HG02981 (cell line): ENCODE results near the gene CARD10.
"Not testable (repeated sequence)": the region's sequence is repeated elsewhere in the genome, so short reads cannot be mapped to it uniquely, and the experiment has no call there.

Experiments used
- ATAC-seq: cut with Tn5 transposase; IDR thresholded peaks from one replicate; pipeline ENCODE4 v1.9.1; 2021; ENCODE audit warnings: mild to moderate bottlenecking, moderate library complexity; ENCODE audit not compliant: unreplicated experiment

Gene CARD10

DNA sequence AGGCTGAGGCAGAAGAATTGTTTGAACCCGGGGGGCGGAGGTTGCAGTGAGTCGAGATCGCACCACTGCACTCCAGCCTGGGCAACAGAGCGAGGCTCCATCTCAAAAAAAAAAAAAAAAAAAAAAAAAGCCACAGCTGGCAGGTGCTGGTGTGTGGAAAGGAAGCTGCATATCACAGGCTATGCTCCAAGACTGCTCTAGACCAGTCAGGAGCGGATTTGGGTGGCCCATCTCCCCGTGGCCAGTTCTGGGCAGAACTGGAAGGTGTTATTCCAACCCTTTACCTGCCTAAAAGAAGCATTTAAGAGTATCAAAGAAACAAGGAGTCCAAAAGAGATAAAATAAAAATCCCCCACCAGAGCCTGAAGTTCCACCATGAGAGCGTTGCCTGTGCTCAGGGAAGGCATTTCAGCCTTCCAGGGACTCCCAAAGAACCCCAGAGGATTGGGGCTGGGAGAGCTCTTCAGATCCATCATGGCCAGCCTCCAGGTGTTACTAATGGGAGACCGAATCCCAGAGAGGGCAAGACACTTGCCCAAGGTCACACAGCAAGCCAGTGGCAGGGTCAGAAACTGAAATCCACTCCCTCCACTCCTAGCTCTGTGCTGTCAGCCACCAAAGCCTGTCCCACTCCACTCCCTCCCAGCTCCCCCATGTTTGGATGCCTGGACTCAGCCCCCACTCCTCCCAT, 47.3 kb downstream of the CARD10 start:
- ATAC-seq: no peak

DNA sequence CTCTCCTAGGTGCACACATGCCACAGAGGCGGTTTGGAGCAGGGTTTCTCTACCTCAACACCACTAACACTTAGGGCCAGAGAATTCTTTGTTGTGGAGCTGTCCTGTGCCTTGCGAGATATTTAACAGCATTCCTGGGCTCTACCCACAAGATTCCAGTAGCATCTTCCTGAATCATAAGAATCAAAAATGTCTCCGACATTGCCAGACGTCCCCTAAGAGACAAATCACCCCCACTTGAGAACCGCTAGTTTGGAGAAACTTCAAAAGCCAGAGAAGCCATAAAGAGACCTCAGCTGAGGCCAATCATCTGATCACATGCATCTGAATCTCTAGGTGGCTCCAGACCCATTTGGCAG, 49.1 kb downstream of the CARD10 start:
- ATAC-seq: no peak

DNA sequence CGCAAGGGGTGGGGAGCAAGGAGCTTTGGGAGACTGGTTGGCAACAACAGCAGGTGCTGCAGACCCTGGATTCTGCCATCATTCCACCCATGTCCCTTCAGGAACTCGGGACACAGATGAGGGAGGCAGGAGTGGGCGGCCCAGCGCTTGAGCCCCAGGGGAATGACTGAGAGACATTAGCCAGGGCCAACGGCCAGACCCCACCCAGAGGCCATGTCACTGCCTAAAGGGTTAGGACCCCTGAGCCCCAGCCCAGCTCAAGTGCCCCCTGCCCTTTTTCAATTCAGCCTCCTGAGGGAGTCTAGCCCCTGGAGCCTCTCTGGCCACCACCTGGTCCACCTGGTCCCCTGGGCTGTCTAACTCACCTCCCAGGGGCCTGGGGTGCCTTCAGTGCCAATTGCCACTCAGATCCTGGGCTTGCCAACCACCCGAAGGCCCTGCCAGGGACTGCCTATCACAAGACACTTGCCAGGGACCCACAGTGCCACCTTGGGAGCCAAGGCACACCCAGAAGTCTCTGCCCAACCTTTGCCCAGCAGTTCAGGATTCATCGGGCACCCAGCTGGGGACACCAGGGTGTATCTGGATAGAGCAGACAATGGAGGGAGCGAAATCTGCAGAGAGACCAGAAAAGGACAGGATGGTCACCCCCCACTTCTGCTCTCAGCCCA, 49.7 kb downstream of the CARD10 start:
- no peak for ATAC-seq

DNA sequence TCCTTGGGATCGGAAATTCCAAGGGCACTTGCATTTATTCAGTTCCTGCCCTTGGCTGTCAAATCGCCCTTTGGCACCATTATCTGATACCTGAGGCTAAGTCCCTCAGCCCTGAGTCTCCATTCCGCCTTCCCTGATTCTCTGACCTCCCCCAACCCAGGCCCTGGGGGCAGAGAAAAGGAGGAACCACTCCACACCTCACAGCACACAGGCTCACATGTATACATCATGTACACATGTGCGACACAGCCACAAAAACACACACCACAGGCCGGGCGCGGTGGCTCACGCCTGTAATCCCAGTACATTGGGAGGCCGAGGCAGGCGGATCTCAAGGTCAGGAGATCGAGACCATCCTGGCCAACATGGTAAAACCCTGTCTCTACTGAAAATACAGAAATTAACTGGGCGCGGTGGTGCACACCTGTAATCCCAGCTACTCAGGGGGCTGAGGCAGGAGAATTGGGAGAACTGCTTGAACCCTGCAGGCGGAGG, 51.0 kb downstream of the CARD10 start:
- not testable (repeated sequence) for ATAC-seq

DNA sequence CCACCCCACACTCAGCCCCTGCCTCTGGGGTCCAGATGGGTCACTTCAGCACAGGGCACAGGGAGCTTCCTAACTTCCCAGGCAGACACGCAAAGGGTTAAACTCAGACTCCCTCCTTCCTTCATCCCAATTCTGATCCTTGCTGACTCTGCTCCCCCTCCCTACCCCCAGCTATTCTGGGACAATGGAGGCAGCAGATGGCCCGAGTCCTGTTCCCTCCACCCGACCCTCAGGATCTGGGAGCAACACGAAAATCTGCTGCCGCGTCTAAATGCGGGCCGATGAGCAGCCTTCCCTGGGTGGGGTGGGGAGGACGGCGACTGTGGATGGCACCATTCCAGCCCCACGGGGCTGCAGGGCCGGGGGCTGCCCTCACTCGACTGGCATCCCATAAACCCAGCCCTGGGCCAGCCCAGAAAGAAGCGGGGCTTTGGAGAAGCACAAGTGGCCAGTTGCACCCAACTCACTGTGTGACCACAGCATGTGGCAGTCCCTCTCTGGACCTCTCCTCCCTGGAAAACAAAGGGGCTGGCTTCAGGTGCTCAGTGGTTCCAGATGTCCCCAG, 51.7 kb downstream of the CARD10 start:
- no peak for ATAC-seq

DNA sequence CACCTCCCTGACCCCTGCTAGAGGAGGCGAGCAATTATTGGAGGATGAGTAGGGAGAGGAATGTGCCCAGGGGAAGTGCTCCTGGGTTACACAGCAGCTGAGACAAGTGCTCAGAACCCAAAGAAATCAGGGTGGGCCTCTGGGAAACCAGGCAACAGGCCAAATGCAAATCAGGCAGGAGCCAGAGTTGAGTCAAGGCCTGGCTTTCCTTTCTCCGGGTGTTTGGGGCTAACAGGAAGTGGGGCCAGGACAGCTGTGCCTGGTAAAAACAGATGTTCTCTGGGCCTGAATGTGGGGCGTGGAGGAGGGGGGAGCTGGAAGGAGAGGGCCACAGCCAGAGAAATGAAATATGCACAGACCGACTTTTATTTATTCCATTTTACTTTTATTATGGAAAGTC, 55.0 kb downstream of the CARD10 start:
- no peak for ATAC-seq

DNA sequence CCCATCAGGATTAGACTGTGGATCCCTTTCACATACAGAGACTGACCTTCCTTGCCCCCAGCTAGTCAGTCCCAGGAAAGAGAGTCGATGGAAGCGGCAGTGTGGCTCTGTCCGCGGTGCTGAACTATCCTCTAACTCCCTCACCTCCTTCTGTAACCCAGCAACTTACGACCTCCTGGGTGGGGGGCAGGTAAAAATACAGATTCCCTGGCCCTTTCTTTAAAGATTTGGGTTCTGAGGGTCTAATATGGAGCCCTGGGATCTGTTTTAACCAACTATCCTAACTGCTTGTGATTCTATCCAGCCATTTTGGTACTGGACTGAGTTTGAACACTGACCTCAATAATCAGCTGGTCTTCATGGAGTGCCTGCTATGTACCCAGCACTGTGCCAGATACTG, 56.2 kb downstream of the CARD10 start:
- ATAC-seq: no peak

DNA sequence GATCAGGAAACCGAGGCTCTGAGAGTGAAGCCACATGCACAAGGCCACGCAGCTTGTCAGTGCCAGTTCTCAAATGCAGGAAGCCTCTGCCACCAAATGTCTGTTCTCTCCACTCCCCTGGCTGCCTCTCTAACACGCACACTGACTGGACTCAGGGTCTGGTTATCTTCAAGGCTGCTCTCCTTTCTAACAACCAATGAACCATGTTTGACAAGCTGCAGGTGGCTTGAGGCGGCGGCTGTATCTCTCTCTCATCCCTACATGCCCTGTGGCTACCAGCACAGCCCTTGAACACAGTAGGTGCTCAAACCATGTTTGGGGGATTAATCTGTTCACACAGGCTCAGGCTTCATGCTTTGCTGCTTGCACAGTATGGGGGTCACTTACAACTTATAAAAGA, 56.8 kb downstream of the CARD10 start:
- no peak for ATAC-seq

DNA sequence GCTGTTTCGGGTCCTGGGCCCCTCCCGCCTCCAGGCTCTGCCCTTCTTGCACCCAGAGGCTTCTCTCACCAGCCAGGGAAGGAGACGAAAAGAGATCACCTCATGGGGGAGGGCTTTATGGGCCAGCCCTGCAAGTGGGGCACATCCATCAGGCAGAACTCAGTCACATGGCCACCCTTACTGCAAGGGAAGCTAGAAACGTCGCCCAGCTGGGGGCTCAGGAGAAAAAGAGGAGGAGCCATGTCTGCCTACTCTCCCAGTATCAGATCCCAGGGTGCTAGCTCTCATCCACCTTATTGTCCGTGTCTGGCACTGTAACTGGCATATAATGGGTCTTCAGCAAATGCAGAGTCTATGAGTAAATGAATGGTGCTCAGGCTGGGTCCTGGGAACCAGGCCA, 57.3 kb downstream of the CARD10 start:
- ATAC-seq: no peak

DNA sequence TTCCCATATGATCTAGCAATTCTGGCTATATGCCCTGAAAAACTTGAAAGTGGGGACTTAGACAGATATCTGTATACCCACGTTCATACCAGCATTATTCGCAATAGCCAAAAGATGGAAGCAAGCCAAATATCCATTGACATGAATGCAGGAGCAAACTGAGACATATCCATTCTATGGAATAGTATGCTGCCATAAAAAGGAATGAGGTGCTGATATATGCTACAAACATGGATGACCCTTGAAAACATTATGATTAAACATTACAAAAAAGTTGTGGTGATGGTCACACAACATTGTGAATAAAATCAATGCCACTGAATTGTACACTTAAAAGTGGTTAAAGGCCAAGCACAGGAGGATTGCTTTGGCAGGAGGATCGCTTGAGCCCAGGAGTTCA, 58.5 kb downstream of the CARD10 start:
- ATAC-seq: no peak

DNA sequence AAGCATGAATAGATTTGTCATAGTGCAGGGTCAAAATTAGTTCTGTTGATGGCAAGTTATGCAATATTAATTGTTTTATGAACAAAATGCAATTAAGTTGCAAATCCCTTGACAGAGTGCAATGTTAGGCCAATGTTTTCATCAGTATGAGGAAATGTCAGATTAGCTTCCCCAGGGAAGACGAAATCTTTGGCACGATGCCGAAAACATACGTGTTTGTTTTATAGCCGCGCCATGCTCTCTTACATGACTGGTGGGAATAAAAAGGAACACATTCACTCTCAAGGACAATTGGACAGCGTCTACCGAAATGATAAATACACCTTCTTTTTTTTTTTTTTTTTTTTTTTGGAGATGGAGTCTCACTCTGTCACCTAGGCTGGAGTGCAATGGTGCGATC, 60.0 kb downstream of the CARD10 start:
- ATAC-seq: no peak

DNA sequence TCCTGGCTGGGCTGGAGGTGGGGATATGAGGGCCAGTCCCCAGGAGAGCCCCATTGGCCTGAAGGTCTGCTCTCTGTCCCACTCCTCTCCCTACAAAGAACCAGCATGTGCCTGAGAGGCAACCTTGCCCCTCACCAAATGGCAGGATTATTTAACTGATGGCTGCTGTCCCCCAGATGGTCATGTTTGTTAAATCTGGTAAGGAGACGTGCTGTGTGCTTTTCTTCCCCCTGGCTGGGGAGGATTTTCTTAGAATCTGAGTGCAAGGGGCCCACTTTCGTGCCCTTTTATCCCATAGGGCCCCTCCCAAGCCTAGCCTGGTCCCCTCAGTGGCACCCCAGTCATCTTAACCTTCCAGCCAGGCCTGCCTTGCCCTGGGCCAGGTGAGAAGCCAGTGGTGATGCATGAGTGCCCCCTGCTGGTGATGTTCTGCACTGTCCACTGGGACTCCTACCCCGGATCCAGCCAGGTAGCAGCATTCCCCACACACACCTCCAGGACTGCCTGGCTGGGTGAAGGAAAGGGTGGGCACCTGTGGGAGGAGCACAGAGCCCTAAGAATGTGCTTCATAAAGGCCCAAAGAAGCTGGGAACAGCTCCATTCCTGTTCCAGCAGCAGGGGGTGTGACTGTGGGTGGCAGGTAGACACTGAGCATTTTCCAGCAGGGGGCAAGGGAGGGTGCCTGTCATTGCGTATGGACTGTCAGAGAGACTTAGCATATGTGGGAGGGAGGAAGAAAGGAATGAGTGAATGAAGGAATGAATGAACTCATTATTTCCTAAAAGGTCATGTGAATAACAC, 61.9 kb downstream of the CARD10 start:
- ATAC-seq: no peak

DNA sequence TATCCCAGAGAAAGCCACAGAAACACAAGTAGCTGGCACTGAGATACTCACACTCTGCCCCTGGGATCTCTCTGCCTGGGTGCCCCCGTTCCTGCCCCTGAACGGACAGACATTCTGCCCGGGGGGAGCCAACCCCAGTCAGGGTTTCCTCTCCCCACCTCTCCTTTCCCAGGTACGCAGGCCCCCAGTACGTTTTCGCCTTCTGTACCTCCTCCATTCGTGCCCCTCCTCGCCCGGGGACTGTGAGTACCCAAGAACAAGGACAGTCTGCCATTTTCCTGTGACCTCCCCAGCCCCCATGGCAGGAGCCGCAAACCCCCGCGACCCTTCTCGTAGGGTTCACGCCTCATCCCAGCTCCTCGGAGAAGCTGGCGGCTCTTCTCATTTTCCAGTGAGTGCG, 62.9 kb downstream of the CARD10 start:
- no peak for ATAC-seq

DNA sequence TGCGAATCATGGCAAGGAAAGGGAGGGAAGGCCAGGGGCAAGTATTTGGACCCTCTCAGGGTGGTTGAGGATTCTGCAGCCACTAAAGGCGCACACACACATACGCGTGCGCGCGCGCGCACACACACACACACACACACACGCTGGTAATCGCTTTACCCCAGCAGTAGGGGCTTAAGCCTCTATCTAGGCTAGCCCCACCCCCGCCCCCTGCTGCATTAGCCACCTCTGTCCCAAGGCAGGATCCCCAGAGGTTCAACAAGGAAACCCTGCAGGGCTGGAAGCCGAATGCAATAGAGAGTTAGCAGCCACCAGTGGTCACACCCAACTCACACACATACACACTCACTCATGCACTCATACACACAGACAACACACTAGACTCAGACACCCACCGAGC, 63.3 kb downstream of the CARD10 start:
- no peak for ATAC-seq

DNA sequence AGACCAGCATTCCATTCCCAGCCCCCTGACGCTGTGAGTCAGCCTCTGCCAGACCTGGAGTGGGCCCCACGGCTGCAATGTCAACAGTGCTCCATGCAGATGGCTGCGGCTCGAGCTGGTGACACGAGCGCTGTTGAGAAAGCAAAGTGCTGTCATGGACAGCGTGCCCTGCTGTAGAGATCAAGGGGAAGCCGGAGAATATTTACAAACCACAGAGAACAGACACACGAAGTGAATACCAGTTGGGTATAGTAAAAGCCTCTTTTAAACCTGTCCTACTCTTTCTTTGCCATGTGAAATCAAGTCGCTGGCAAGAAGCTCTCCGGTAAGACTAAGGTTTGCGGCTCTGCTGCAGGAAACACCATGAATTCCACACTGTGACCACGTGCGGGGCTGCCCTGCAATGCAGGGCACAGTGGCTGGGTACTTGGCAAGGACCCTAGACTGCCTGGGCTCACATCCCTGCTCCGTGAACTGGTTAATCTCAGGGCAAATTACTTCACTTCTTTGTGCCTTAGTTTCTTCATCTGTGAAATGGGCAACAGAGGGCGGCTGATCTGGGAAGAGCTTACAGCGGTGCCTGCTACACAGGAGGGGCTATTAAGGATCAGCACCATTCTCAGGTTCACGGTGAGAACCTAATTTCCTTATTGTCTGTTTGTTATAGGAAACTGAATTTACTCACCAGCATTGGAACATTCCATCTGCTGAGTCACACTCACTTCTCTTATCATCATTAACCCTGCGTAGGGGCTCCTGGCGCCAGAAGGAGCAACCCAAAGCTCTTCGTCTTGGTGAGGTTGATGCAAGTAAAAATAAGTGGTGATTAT, 64.1 kb downstream of the CARD10 start:
- no peak for ATAC-seq

DNA sequence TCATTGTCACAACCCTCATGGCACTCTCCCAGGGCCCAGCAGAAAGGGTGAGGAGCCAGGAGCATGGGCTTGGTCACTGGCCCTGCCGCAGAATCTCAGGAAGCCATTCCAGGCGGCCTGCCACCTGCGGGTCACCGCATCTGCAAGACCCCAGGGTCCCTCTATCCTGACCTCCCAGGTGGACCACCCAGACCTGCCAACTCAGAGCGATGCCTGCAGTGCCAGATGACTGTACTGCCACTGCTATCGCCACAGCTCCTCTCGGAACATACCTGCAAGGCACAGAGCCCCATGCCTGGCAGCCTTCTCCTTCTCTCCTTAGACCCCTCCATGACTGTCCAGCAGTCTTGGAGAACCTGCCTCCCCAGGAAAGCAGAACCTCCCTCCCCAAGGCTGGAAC, 65.5 kb downstream of the CARD10 start:
- no peak for ATAC-seq

DNA sequence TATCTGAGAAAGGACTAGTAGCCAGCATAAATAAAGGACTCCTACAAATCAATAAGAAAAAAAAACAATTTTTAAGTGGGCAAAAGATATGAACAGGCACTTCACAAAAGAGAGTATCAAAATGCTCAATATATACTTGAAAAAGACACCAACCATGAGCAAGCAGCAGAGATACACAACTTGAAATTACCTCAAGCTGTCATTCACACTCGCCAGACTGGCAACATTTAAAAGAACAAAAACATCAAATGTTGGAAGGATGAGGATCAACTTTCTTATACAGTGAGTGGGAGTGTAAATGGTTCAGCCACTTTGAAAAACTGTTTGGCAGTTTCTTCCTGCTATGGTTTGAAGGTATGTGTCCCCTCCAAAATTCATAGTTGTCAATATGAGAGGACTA, 68.0 kb downstream of the CARD10 start:
- ATAC-seq: no peak

DNA sequence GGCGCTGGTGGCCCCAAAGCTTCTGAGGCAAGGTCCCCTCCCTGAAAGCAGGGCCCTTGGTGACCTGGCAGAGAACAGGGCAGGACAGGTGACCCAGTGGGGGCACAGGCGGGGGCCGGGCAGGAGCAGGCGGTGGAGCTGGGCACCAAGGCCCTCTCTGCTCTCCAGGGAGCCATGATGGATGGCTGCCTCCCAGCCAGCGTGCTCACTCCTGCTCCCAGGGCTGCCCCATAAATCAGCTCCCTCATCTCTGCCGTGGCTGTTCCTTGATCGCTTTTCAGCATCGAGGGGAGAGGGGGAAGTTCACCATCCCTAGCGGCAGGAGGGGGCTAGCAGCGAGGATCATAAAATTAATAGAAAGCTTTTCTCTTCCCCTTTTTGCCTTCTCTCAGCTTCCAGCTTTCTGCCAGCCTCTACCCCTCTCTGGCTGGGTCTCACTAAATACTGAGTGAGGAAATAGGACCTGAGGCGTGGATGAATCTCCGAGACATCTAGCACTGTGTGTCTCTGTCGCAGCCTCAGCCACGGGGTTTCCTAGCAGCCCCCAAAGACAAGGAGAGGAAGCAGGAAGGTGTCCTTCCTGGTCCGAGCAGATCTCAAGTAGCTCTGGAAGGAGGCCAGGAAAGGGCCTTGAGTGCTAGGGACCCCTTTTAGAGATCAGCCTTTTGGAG, 69.7 kb downstream of the CARD10 start:
- no peak for ATAC-seq

DNA sequence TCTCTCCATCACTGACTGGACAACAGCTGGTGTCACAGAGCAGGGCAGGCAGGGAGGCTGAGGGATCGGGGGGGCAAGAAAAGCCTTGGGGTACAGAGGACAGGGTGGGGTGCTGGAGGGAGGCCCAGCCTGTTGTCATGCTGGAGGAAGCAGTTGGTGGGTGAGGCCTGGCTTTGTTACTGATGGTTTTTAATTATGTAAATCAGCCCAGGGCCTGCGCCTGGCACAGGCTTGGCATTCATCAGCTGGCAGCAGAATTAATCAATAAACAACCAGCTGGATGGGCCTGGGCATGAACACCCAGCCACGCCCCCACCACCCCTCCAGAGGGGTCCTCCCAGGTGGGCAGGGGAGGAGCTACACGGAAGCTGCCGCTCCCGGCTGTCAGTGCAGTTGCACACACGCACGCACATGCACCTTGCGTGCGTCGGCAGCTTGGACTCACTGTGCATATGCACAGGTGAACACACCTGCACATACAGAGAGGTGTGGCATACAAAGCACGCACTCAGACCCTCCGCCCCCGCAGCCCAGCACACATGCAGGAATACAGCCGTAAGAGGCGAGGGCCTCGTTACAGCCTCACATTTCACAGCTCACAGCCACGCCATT, 70.6 kb downstream of the CARD10 start:
- ATAC-seq: no peak

DNA sequence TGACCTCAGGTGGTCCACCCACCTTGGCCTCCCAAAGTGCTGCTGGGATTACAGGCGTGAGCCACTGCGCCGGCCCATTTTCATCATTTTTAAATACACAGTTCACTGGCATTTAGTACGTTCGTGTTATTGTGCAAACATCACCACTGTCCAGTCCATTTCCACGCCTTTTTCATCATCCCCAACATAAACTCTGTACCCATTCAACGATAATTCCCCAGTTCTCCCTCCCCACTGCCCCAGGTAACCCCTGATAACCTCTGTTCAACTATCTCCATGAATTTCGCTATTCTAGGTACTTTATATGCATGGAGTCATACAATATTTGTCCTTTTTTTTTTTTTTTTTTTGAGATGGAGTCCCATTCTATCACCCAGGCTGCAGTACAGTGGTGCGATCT, 73.7 kb downstream of the CARD10 start:
- no peak for ATAC-seq
